K562 (cell line): ENCODE results near the gene TMOD3. TPM values are rescaled to one million over a fixed set of nuclear protein-coding genes. Genes with fewer than 3 reads are reported as not detected.

Experiments used
- ARID3A ChIP-seq: IDR thresholded peaks from 2 replicates; pipeline ENCODE4 v1.6.1; 2012; ENCODE audit warnings: low read depth, low read length, improper control_type of control experiment, borderline replicate concordance
- BCOR ChIP-seq: fragments of 450-650 bp; IDR thresholded peaks from 2 replicates; pipeline ENCODE4 v1.6.1; 2016
- E2F6 ChIP-seq, 2 experiments: IDR thresholded peaks; 2 replicates each; pipeline ENCODE4 v1.6.1; 2011; ENCODE audit warnings: borderline replicate concordance in 1 of 2, control low read depth in 1 of 2, low read depth in 1 of 2, low read length in 1 of 2, mild to moderate bottlenecking in 1 of 2, mixed read lengths in 1 of 2, moderate library complexity in 1 of 2; ENCODE audit not compliant: insufficient read depth in 1 of 2, insufficient read length in 1 of 2, poor library complexity in 1 of 2, severe bottlenecking in 1 of 2; ENCODE audit errors: extremely low read depth in 1 of 2
- IRF9 ChIP-seq: fragments of 450-650 bp; IDR thresholded peaks from 2 replicates; pipeline ENCODE4 v1.6.1; 2016; ENCODE audit warnings: missing biosample characterization, missing genetic modification characterization
- KAT8 ChIP-seq: fragments of 450-650 bp; IDR thresholded peaks from 2 replicates; pipeline ENCODE4 v1.6.1; 2016; ENCODE audit warnings: low read depth, mild to moderate bottlenecking
- MAZ ChIP-seq, 2 experiments: fragments of 450-650 bp in 1 of 2; sonication (generic) in 1 of 2; formaldehyde crosslinking; IDR thresholded peaks in 1 of 2; conservative IDR thresholded peaks in 1 of 2; 2 replicates each; pipeline versions ENCODE4 v1.4.0 to v1.5.0; 2020; ENCODE audit warnings: mild to moderate bottlenecking in 1 of 2, missing genetic modification reagents in 1 of 2
- MED1 ChIP-seq: sonication (generic); formaldehyde crosslinking; IDR thresholded peaks from 2 replicates; pipeline ENCODE4 v1.8.1; 2023; ENCODE audit warnings: missing genetic modification reagents, borderline replicate concordance
- POLR2B ChIP-seq: fragments of 450-650 bp; IDR thresholded peaks from 2 replicates; pipeline ENCODE4 v1.6.1; 2018; ENCODE audit warnings: low read depth; ENCODE audit not compliant: partially characterized antibody
- RAD21 ChIP-seq, 2 experiments: fragments of 250-450 bp in 1 of 2; fragments of 450-650 bp in 1 of 2; sonication (Bioruptor Pico) in 1 of 2; formaldehyde crosslinking in 1 of 2; IDR thresholded peaks in 1 of 2; conservative IDR thresholded peaks in 1 of 2; 2 replicates each; pipeline versions ENCODE4 v1.4.0 to v1.8.0; 2020 to 2022; ENCODE audit warnings: mild to moderate bottlenecking in 2 of 2, moderate library complexity in 1 of 2
- SNRNP70 ChIP-seq: fragments of 200-400 bp; formaldehyde crosslinking; optimal IDR thresholded peaks from 2 replicates; pipeline ENCODE3; 2017; ENCODE audit warnings: low read depth, low read length
- SP1 ChIP-seq: sonication (generic); formaldehyde crosslinking; IDR thresholded peaks from 2 replicates; pipeline ENCODE4 v1.8.1; 2022; ENCODE audit warnings: mild to moderate bottlenecking, missing genetic modification reagents
- SRSF1 ChIP-seq: fragments of 200-400 bp; formaldehyde crosslinking; IDR thresholded peaks from 2 replicates; pipeline ENCODE4 v1.6.1; 2017; ENCODE audit warnings: mild to moderate bottlenecking, low read depth, low read length, moderate library complexity
- TOE1 ChIP-seq, 2 experiments: fragments of 450-650 bp in 1 of 2; sonication (generic) in 1 of 2; formaldehyde crosslinking in 1 of 2; IDR thresholded peaks; 2 replicates each; pipeline versions ENCODE4 v1.7.1 to v1.8.0; 2016 to 2022; ENCODE audit warnings: borderline replicate concordance in 2 of 2, mild to moderate bottlenecking in 2 of 2, antibody characterized with exemption in 1 of 2, inconsistent platforms in 1 of 2, low read depth in 1 of 2, missing genetic modification reagents in 1 of 2, moderate library complexity in 1 of 2
- XRCC3 ChIP-seq: fragments of 450-650 bp; IDR thresholded peaks from 2 replicates; pipeline ENCODE4 v1.6.1; 2017; ENCODE audit warnings: mild to moderate bottlenecking, moderate library complexity
- ZNF395 ChIP-seq: fragments of 200-800 bp; sonication (Bioruptor generic); IDR thresholded peaks from 2 replicates; pipeline ENCODE4 v1.6.1; 2017; ENCODE audit warnings: missing genetic modification characterization, missing compliant biosample characterization
- ZNF586 ChIP-seq: fragments of 450-650 bp; formaldehyde crosslinking; conservative IDR thresholded peaks from 2 replicates; pipeline ENCODE4 v1.4.0; 2020; ENCODE audit warnings: mild to moderate bottlenecking, moderate library complexity
- ZNF695 ChIP-seq: fragments of 450-650 bp; formaldehyde crosslinking; IDR thresholded peaks from 2 replicates; pipeline ENCODE4 v1.4.0; 2020; ENCODE audit warnings: mild to moderate bottlenecking, moderate library complexity
- ZNF830 ChIP-seq: fragments of 250-450 bp; sonication (Bioruptor Pico); IDR thresholded peaks from 2 replicates; pipeline ENCODE4 v1.5.0; 2021; ENCODE audit warnings: mild to moderate bottlenecking
- polyA plus RNA-seq, 8 experiments: library from polyadenylated mRNA; depleted of rRNA in 4 of 8; stranded (reverse) in 5 of 8; unstranded in 3 of 8; fragments of >200 nt; fragmentation: Nextera tagmentation in 2 of 8; fragmentation: Illumina TruSeq in 1 of 8; extraction: Ambion mirVana in 2 of 8; extraction: Trizol in 1 of 8; gene quantifications; 2 replicates each; pipeline versions ENCODE4 v1.2.1 to v1.2.3, GENCODE V29; 2011 to 2014; ENCODE audit warnings: inconsistent platforms in 1 of 8, missing spikeins in 1 of 8
- total RNA-seq, 7 experiments: library from RNA; depleted of rRNA in 6 of 7; stranded (reverse); fragments of >200 nt in 6 of 7; fragmentation: Illumina TruSeq in 2 of 7; extraction: Trizol in 2 of 7; gene quantifications; 2 replicates each; pipeline versions ENCODE4 v1.2.1 to v1.2.3, GENCODE V29; 2011 to 2021; ENCODE audit warnings: low replicate concordance in 1 of 7

TMOD3 gene
- total and polyA plus RNA-seq, 9 of the 15 experiments (the other 6 are each of a cell fraction or from before 2014, with no cell fraction given), result 6.8 to 45.0 (median 30.9) TPM

- no peak for TF ChIP-seq SNRNP70
- no peak for TF ChIP-seq TOE1 (IDR thresholded peaks at IDR 0.05; ENCODE audit: borderline replicate concordance)
- TF ChIP-seq TOE1 (CRISPR knock-in tag; IDR thresholded peaks at IDR 0.05; ENCODE audit: borderline replicate concordance, low read depth), result no peak
- TF ChIP-seq MED1 (CRISPR knock-in tag), result no peak
- peak; percentile 32 to 67; a peak in 3 of 4 replicates for TF ChIP-seq RAD21 (CRISPR knock-in tag; conservative IDR thresholded peaks at IDR 0.05 in 1 of 2, IDR thresholded peaks at IDR 0.05 in 1 of 2)
- TF ChIP-seq E2F6 (IDR thresholded peaks at IDR 0.05; ENCODE audit: borderline replicate concordance in 1 of 2, extremely low read depth in 1 of 2, insufficient read depth in 1 of 2, insufficient read length in 1 of 2, low read depth in 1 of 2, low read length in 1 of 2, poor library complexity in 1 of 2, severe bottlenecking in 1 of 2), result no peak
- TF ChIP-seq POLR2B, result no peak
- TF ChIP-seq ZNF586 (CRISPR knock-in tag), result no peak
- no peak for TF ChIP-seq IRF9 (tag)
- no peak for TF ChIP-seq ZNF830
- no peak for TF ChIP-seq XRCC3
- no peak for TF ChIP-seq SRSF1
- TF ChIP-seq MAZ (CRISPR knock-in tag; conservative IDR thresholded peaks at IDR 0.05 in 1 of 2, IDR thresholded peaks at IDR 0.05 in 1 of 2), result no peak
- no peak for TF ChIP-seq KAT8
- peak; percentile 63; the same call in 1 of the 2 replicates for TF ChIP-seq ARID3A
- no peak for TF ChIP-seq SP1 (CRISPR knock-in tag)
- TF ChIP-seq ZNF695, result no peak
- no peak for TF ChIP-seq BCOR
- no peak for TF ChIP-seq ZNF395 (CRISPR knock-in tag)
Observed at GRCh38 chr15:51888593-51889195, 59.2 kb downstream of the TMOD3 start (continued).
